GM21786 (cell line): ENCODE results near the gene MESD.
A peak's percentile ranks its signal among the peaks of the same experiment; 100 is the strongest.

Source experiments
- ATAC-seq: cut with Tn5 transposase; IDR thresholded peaks from one replicate; pipeline ENCODE4 v1.9.1; 2021; ENCODE audit not compliant: unreplicated experiment

MESD gene

DNA sequence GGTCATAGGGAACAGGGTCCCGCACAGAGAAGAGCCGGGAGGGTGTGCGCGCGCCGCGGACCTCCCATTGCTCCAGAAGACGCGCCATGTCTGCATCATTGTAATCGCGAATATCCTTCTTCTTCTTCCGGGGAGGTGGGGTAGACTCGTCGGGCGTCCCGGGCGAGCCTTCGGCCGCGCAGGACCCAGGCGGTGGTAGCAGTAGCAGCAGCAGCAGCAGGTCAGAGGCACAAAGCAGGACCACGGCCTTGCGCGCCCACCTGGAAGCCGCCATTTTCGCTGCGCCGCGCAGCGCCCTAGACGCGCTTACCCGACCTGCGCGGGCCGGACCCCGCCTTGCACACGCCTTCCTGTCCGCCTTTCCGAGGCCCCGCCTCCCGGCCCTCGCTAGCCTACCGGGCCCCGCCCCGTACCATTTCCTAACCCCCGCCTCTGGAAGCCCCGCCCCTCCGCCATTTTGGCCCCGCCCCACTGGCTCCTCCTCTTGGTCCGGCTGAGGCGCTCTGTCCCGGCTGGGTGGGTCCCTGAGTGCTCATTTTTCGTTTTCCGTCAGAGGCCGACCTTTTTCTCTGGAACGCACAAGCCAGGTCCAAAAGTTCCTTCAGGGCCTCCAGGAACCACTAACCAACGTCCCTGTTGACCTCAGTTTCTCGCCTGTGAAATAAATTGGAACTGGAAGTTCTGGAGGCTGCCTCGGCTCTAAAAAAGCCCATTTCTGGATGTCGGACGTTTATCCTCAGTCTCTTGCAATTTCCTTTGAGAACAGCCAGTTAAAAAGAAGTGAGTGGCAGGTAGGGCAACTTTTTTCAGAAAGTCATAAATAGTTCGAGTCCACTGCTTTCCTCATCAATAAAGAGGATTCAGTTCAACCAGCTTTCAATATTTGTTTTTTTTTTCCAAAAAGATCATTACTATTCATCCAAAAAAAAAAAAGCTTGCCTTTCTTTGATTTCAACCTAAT lies at the start of gene MESD:
Gene MESD (minus strand): TSS at position 302 of the 961 bp plus-strand sequence. CDS start 28 bp downstream, at position 274.
- ATAC-seq, result peak; percentile 93

DNA sequence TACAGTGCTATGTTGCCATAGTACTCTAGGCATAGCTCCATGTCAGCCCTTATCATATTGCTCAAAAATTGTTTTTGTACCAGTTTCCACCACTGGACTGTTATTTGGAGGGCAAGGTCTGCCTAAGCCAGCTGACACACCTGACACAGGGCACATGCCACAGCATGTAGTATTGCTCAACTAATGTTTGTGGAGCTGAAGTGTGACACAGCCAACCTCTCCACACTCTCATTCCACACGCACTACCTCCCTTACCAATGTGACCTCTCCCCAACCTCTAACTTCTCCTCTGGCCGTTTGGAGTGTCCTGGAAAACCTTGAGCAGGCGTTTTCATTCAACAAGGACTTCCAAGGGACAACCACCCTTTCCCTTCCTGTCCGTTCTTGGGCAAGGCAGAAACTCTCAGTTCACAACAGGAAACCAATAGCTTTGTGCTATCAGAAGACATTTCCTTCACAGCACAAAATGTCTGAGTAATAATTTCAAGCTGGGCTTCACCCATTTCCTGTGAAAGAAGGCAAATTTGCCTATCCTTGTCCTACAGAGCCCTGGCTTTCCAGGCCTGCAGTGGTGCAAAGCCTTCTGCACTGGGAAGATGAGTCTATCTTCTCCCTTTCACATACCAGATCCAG lies 49.5 kb upstream of the MESD start:
- no peak for ATAC-seq

DNA sequence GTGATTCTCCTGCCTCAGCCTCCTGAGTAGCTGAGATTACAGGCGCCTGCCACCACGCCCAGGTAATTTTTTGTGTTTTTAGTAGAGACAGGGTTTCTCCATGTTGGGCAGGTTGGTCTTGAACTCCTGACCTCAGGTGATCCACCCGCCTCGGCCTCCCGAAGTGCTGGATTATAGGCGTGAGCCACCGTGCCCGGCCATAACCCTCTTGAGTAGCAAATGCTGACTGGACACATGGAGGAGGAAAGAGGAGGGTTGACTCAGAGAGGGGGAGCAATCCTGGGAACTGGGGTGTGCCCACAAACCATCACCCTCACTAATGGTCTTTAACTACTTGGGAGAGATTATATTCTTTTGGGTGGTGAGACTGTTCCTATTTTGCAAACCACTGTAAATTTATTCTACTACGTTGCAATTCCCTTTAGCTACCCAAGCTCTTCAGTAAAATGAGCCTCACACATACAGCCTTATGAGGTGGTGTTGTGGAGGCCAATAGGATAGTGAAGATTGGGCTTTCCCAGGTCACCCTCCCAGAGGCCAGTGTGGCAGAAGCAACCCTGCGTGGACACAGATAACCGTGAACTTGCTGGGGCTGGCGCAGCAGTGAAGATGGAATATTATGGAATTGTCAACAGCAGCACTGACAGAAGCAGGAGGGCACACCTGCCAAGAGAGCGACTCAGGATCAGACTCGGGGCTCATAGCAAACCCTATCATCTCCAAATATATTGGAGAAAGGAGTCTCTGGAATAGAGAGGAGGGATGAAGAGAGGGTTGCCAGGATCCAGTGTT lies 48.5 kb upstream of the MESD start:
- no peak for ATAC-seq

DNA sequence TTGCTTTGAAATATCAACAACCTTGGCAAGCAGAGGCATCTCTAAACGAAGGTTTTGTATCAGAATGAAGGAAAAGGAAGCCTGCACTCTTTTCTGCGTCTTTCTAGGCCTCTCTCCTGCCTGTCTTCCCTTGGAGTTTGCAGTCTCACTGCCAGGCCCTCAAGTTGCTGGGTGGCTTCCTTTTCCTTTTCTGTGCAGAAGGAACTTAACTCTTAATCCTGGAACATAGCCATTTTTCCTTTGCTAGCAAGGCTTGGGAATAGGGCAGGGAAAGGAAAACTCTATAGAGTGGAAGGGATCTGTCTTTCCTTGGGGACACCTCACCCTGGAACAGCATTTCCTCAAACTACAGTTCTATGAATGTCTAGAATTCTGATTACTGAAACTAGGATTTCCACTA lies 43.9 kb upstream of the MESD start:
- no peak for ATAC-seq

DNA sequence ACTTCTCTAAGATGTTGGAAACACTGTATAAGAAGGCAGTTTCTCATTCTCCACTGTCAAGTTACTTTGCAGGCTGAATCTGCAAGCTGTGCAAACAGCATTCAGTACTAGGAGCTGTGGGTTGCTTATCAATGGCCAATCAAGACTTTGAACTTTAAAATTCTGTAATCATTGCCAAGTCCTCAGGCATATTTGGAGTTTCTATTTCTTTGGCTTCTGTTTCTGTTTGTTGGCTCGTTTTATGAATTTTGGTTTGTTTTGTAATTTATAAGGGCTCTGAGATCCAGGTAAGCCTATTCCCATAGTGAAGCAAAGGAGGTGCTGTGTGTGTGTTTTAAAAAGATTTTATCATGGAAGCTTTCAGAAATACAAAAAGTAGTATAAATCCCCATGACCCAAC lies 43.2 kb upstream of the MESD start:
- no peak for ATAC-seq

DNA sequence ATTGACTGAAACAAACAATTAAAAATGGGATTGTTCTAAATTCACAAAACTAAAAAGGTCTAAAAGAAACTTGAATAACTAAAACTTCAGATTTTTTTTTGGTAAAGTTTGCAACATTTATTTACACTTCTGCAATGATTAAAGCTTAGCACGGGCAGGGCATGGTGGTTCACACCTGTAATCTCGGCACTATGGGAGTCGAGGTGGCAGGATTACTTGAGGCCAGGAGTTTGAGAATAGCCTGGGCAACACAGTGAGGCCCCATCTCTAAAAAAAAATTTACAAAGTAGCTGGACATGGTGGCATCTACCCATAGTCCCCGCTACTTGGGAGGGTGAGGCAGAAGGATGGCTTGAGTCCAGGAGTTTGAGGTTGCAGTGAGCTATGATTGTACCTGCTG lies 42.7 kb upstream of the MESD start:
- ATAC-seq, result no peak

DNA sequence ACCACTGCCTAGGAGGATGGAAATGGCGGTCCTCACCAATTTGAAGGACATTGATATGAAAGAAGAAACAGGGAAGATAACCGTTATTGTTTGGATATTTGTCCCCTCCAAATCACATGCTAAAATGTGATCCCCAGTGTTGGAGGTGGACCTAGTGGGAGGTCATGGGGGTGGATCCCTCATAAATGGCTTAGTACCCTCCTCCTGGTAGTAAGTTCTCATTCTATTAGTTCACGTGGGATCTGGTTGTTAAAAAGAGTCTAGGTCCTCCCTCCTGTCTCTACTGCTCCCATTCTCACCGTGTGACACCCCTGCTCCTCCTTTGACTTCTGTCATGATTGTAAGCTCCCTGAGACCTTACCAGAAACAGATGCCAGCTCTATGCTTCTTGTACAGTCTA lies 41.6 kb upstream of the MESD start:
- ATAC-seq, result no peak

DNA sequence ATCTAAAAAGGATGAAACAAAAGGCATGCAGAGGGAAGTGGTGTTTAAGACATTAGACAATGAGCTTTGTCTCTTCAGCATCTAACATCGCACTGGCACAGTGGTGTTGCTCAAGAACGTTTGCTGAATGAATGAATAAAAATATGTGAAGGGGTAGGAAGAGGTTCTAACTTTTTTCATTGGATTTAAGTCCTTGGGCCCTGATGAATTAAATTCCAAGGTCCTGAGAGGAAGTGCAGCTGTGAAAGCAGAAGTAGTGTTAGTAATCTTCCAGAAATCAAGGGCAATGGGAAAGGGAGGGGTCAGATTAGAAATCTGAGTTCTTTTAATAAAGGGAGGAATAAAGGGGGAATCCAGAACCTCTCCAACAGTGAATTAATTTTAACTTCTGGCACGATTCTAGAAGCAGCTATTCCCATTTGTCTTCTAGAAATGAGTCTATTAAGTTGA lies 40.7 kb upstream of the MESD start:
- ATAC-seq, result no peak

DNA sequence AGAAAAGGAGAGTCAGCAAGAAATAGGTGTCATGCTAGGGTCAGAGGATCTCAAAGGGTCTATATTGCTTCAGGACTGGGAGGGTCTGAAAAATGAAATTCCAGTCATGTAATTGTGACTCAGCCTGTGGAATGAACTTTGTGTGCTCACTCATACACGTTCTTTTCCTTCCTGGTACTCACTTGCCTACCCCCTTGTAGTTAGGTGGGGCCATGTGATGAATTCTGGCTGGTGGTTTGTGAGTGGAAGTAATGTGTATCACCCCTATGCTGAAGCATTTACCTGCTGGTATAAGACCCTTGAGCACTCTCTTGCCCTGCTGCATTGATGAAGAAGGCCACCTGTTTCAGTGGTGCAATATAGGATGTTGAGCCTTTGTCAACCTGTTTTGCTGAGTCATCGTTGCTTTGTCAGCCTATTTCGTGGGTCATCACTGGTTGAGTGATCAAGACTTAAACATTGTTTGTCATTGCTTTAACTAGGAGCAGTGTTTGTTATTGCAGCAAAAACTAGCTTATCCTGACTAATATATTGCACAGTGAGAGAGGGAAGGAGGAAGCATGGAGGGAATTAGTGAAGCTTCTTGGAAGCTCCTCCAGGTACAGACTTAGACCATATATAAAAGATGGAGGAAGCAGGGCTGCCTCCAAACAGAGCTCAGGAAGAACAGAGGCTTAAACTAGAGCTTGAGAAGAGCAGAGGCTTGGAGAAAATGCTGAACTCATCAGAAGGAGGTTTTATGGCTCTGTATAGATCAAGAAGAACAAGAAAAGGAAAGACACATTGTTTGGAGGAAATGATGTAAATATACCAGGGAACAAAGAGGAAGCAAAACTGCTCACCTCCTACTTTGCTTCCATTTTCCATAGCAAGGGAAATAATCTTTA lies 40.0 kb upstream of the MESD start:
- ATAC-seq, result no peak

DNA sequence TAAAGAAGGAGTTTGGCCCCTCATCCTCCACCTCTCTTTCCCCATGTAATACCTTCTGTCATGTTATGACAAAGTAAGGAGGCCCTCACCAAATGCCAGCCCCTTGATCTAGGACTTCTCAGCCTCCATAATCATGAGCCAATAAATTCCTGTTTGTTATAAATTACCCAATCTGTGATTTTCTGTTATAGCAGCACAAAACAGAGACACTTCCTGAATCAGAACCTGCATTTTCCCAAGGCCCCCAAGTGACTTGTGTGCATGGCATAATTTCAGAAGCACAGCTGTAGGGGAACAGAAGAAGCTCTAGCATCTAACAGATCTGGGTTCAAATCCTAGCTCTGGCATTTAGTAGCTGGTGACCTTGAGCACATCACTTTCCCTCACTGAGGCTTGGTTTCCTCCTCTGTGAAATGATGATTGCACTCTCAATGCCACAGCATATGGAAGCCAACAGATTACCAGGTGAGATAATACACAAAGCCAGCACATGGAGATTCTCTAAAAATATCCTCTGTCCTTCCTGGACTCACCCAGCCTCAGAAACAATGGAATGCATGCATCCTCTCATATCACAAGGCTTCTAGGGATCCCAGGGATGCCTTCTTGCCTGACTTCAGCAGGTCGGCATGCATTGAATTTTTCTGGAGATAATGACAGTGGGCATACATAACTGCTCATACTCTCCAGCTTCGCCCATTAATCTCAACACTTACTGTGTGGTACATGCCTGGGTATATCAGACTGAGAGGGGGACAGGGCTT lies 37.4 kb upstream of the MESD start:
- ATAC-seq, result no peak

DNA sequence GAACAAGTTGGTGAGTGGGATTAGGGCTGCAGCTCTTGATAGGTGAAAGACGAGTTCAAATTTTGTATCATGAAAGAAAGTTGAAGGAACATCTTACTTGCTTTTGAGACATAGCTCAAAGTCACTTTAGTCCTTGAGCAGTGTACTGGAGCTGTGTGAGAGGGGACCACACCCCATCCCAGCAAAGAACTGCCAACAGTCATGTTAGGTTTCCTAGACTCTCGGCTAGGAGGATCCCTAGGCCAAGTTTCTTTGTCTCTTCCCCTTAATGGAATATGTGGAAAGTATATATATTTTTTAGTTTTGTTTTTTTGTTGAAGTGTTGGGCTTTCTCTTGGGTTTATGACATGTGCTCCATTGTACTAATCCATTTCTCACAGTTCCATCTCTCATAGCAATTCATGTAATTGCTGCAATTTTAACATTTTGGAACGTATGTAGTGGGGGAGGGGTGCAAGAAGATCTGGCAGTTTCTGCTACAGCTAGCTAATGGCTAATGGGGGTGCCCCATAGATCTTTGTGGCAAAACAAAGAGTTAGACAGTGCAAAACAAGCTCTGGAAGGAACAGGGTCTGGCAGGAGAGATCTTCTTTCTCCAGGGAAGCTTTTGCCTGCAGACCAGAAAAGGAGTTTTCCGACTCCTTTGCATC lies 36.2 kb upstream of the MESD start:
- ATAC-seq, result no peak

DNA sequence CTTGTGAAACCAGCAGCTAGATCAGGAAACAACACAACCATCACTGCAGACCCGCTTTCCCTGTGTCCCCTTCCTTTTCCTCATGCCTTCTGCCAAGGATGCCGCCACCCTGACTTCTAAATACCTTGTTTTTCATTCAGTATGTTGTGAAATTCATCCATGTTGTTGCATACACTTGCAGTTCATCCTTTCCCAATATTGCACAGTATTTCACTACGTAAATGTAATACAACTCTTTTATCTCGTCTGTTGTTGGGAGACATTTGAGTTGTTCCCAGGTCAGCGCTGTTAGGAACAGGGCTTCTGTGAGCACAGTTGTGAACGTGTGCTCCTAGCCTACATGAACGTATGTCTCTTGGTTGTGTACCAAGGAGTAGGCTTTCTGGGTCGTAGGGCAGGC lies 35.3 kb upstream of the MESD start:
- no peak for ATAC-seq

DNA sequence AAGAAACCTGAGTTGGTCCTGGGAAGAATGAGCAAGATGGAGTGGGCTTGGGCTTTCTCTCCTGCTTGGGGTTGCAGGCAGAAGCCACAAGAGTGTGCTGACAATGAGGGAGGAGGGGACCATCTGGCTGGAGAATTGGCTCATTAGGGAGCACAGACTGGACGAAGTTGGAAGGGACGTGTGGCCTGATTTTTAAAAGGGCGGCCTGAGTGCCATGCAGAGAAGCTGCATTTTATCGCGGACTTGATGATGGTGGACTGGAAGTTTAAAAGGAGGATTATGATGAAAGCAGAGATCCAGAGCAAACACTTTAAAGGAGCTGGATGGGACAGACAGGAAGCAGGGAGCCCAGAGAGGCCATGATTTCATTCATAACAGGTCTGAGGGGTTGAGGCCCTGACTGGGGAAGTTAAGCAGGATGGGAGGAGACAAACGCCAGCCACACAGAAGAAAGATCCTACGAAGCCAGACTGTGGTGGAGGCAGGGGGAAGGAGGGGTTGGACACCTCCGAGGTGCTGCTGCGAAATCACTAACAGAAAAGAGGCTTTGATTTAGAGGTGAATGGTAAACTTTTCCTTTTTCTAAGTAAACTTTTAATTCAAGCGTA lies 34.8 kb upstream of the MESD start:
- ATAC-seq, result no peak

DNA sequence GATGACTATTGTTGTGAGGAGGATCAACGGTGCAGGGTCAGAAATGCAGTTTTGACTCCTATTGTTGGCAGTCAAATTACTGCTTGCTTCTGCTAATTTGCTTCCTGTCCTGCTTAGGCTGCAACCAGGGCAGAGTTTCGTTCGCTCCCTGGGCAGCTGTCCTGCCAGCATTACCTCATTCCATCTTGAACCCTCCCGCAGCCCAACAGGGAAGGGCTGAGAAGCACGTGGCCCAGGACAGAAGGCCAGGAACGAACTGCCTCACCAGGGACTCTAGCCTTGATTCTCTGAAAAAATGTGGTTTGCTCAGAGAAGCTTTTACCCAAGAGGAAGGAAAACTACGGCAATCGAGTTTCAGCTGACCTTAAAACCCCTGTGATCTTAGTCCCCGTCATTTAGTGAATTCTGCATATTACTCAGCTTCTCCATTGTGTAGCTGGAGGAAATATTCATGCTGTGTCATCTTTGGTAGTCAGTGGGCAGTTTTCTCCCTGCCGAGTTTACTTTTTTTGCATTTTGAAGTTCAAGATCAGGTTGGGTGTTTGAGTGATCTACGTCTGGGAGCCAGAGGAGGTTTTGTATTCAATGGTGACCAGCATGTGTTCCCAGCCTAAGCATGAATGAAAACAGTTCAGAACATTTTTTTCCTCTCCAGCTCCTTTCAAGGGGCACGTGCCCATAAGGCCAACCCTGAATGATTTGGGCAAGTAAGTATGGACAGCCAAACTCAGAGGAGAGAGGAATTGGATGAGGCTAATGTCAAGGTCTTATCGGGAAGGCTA lies 34.1 kb upstream of the MESD start:
- ATAC-seq, result peak; percentile 93

DNA sequence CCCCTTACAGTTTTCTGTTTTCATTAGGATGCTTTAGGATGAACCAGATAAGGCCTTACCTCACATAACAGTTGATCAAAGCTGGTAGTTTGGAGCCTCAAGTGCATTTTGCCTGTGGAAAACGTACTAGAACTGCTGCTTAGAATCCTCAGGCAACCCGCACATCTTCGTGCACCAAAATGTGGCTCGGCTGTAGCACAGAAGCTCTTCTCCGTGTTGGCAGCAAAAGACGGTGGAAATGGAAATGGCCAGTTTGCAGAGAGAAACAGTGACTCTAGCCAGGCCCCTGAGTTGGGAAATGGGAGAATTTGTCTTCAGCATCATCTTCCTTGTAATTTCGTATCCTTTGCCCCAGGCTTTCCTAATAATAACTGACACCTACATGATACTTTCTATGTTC lies 31.7 kb upstream of the MESD start:
- ATAC-seq, result no peak

DNA sequence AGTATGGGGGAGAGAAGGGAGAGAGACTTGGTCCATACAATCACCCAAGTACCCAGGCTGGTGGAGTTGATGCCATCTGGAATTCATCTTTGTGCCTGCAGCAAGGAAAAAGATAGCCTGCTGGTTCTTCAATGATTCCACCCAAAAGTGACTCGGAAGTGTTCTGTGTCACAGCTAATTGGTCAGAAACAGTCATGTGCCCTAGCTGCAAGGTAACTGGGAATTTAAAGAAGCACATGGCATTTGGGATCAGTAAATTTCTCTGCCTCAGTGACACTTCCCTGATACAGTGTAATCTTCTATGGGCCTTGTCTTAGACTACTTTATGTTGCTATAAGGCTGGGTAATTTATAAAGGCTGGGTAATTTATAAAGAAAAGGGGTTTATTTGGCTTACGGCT lies 28.6 kb upstream of the MESD start:
- ATAC-seq, result no peak

DNA sequence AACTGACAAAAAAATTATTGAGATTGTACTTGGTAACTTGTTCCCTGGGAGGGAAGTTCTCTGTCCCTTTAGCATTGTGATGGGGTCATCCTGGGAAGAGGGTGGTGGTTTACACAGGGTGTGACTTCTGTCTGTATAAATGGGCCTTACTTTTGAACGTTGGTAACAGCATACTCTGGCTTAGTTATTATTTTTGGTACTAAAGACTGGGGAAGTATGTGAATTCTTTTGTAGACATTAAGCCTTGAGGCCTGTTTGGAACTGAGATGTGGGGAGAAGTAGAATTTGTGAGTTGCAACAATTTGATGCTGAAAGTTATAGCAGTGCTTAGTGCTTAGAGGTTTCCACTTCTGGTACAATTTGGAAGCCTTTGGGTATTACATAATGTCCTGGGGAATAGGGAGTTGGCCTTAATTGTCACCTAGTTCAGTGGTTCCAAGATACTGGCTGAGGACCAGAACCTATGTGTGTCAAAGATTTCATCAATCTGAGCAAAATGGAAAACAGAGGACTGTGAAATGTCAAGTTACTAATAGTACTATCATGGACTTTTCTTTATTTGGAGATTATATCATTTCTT lies 27.0 kb upstream of the MESD start:
- ATAC-seq, result no peak
